C1 segment of cervical spinal cord (tissue), 14 donors: ENCODE data around the gene NINJ2.
"Not testable (repeated sequence)": the region's sequence is repeated elsewhere in the genome, so short reads cannot be mapped to it uniquely, and the experiment has no call there.

Experiments used
- DNase-seq, 14 donors: peaks; one replicate each; lab custom pipeline; 2025; lab: John Stamatoyannopoulos, UW

NINJ2 gene

GRCh38 chr12:663293-663871 lies at the start of gene NINJ2:
TSS of gene NINJ2 (minus strand) at chr12:663445. CDS start at chr12:663360, 85 bp downstream.
- DNase-seq, result peak in 5 of 14 donors; percentile 19 to 73 (median 46)

GRCh38 chr12:712172-712863 lies 49.1 kb upstream of the NINJ2 start:
- peak in 3 of 14 donors; percentile 17 to 35 (median 19) for DNase-seq

GRCh38 chr12:709455-710020 lies 46.3 kb upstream of the NINJ2 start:
- no peak for DNase-seq

- DNase-seq, result not testable (repeated sequence)
Observed at GRCh38 chr12:708084-708483, 44.8 kb upstream of the NINJ2 start.

- DNase-seq, result peak in 2 of 14 donors; percentile 6 to 90
Observed at GRCh38 chr12:704516-705242, 41.4 kb upstream of the NINJ2 start.

GRCh38 chr12:701896-702539 lies 38.8 kb upstream of the NINJ2 start:
- peak in 10 of 14 donors; percentile 11 to 66 (median 52) for DNase-seq

- no peak for DNase-seq
Observed at GRCh38 chr12:700016-700415, 36.8 kb upstream of the NINJ2 start.

- DNase-seq, result not testable (repeated sequence)
Observed at GRCh38 chr12:698222-698621, 35.0 kb upstream of the NINJ2 start.

GRCh38 chr12:697481-697880 lies 34.2 kb upstream of the NINJ2 start:
- no peak for DNase-seq

- DNase-seq, result peak in 1 of 14 donors; percentile 9
Observed at GRCh38 chr12:694734-695503, 31.7 kb upstream of the NINJ2 start.

GRCh38 chr12:693934-694533 lies 30.8 kb upstream of the NINJ2 start:
- DNase-seq, result no peak

GRCh38 chr12:692274-692673 lies 29.0 kb upstream of the NINJ2 start:
- no peak for DNase-seq

- DNase-seq, result no peak
Observed at GRCh38 chr12:690466-690865, 27.2 kb upstream of the NINJ2 start.

GRCh38 chr12:685388-685787 lies 22.1 kb upstream of the NINJ2 start:
- DNase-seq, result no peak

GRCh38 chr12:684416-684815 lies 21.2 kb upstream of the NINJ2 start:
- DNase-seq, result no peak

- no peak for DNase-seq
Observed at GRCh38 chr12:681568-682256, 18.5 kb upstream of the NINJ2 start.

GRCh38 chr12:678747-679712 lies 15.8 kb upstream of the NINJ2 start:
- no peak for DNase-seq

GRCh38 chr12:675562-675961 lies 12.3 kb upstream of the NINJ2 start:
- DNase-seq, result no peak

- DNase-seq, result no peak
Observed at GRCh38 chr12:674272-674781, 11.1 kb upstream of the NINJ2 start.
